OCI-LY1 (cell line): ENCODE measurements around the gene RGS7.
"Not testable (repeated sequence)": the region's sequence is repeated elsewhere in the genome, so short reads cannot be mapped to it uniquely, and the experiment has no call there.

Experiments used
- H2AFZ ChIP-seq: fragments of 200-600 bp; sonication (generic), shearing (Covaris generic); 2 replicates; pipeline ENCODE4 v1.6.0; 2014; ENCODE audit warnings: antibody characterized with exemption, mild to moderate bottlenecking, low read length
- H3F3A ChIP-seq: fragments of 200-600 bp; sonication (generic), shearing (Covaris generic); 2 replicates; pipeline ENCODE4 v1.6.0; 2014; ENCODE audit warnings: mild to moderate bottlenecking, antibody characterized with exemption, low read length, moderate library complexity; ENCODE audit not compliant: insufficient read depth
- H3K27ac ChIP-seq: fragments of 200-600 bp; sonication (generic); 2 replicates; pipeline ENCODE4 v1.5.1; 2014; ENCODE audit warnings: low read length, mixed run types, mild to moderate bottlenecking, low read depth; ENCODE audit not compliant: poor library complexity, severe bottlenecking
- H3K27me3 ChIP-seq: fragments of 200-600 bp; sonication (generic); 2 replicates; pipeline ENCODE4 v1.6.0; 2014; ENCODE audit warnings: antibody characterized with exemption, mild to moderate bottlenecking, low read length, moderate library complexity; ENCODE audit not compliant: insufficient read depth
- H3K36me3 ChIP-seq: fragments of 200-600 bp; sonication (generic); 2 replicates; pipeline ENCODE4 v1.6.1; 2014; ENCODE audit warnings: mild to moderate bottlenecking, antibody characterized with exemption, low read length, moderate library complexity, mixed read lengths; ENCODE audit not compliant: insufficient read depth
- H3K4me1 ChIP-seq: fragments of 200-600 bp; sonication (generic); 2 replicates; pipeline ENCODE4 v1.5.1; 2014; ENCODE audit warnings: mild to moderate bottlenecking, low read length, moderate library complexity; ENCODE audit not compliant: insufficient read depth, severe bottlenecking
- H3K4me2 ChIP-seq: fragments of 200-600 bp; sonication (generic), shearing (Covaris generic); 2 replicates; pipeline ENCODE4 v1.6.1; 2014; ENCODE audit warnings: low read length
- H3K4me3 ChIP-seq: fragments of 200-600 bp; sonication (generic); 2 replicates; pipeline ENCODE4 v1.5.1; 2014; ENCODE audit warnings: low read length, low read depth, mild to moderate bottlenecking, mixed read lengths; ENCODE audit not compliant: poor library complexity, severe bottlenecking
- H3K79me2 ChIP-seq: fragments of 200-600 bp; shearing (Covaris generic); 2 replicates; pipeline ENCODE4 v1.6.1; 2016; ENCODE audit warnings: mixed run types, low read length, mixed read lengths; ENCODE audit not compliant: insufficient read depth
- H3K9ac ChIP-seq: fragments of 200-600 bp; sonication (generic), shearing (Covaris generic); 2 replicates; pipeline ENCODE4 v1.6.1; 2014; ENCODE audit warnings: mild to moderate bottlenecking, low read length, mixed read lengths
- H3K9me2 ChIP-seq: fragments of 200-600 bp; sonication (generic), shearing (Covaris generic); 2 replicates; pipeline ENCODE4 v1.6.1; 2014; ENCODE audit warnings: low read depth, mild to moderate bottlenecking, low read length, mixed read lengths
- H3K9me3 ChIP-seq: fragments of 200-600 bp; shearing (Covaris generic); 2 replicates; pipeline ENCODE4 v1.6.1; 2014; ENCODE audit warnings: low read length, mixed read lengths
- H4K20me1 ChIP-seq: fragments of 200-600 bp; sonication (generic), shearing (Covaris generic); 2 replicates; pipeline ENCODE4 v1.6.0; 2016; ENCODE audit warnings: mild to moderate bottlenecking, low read length; ENCODE audit not compliant: insufficient read depth
- EZH2 ChIP-seq: fragments of 200-600 bp; sonication (generic), shearing (Covaris generic); IDR thresholded peaks from 2 replicates; pipeline ENCODE4 v1.8.0; 2017; ENCODE audit warnings: borderline replicate concordance, mixed run types, mild to moderate bottlenecking, antibody characterized with exemption, low read length, moderate library complexity, mixed read lengths
- TF ChIP-seq, protein P1 (sequence below): fragments of 200-600 bp; sonication (generic), shearing (Covaris generic); IDR thresholded peaks from 2 replicates; pipeline ENCODE4 v1.5.1; 2017; ENCODE audit warnings: mild to moderate bottlenecking, antibody characterized with exemption, low read length, moderate library complexity, mixed read lengths

Gene RGS7

DNA sequence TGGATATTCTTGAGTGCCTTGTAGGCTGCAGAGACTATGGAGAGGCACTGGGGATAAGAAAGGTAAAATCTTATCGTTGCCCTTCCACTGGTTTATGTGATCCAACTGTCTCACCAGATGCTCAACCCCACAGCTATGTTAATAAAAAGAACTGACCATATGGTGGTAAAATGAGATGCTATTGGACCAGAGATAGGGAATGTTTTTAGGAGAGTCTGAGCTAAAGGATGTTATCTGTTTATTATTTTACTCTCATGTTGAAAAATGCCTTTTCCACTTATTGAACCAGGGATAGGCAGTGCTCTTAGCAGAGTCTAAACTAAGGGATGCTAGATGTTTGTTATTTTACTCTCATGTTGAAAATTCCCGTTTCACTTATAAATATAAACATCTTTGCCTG lies 572.2 kb downstream of the RGS7 start:
- Histone ChIP-seq H4K20me1 (no peaks in the 10 kb centered on the region), H3K4me1 (no peaks in the 10 kb centered on the region), H2AFZ (no peak overlapping the region), H3F3A (no peaks in the 10 kb centered on the region), H3K27ac (no peak overlapping the region), H3K4me2 (no peak overlapping the region), H3K9me2 (no peaks in the 10 kb centered on the region), H3K9ac (no peak overlapping the region), H3K9me3 (no peaks in the 10 kb centered on the region), H3K36me3 (no peaks in the 10 kb centered on the region), H3K27me3 (no peaks in the 10 kb centered on the region), H3K4me3 (no peak overlapping the region), H3K79me2 (no peaks in the 10 kb centered on the region)
- TF ChIP-seq EZH2 = no peak
- TF ChIP-seq, protein P1, sequence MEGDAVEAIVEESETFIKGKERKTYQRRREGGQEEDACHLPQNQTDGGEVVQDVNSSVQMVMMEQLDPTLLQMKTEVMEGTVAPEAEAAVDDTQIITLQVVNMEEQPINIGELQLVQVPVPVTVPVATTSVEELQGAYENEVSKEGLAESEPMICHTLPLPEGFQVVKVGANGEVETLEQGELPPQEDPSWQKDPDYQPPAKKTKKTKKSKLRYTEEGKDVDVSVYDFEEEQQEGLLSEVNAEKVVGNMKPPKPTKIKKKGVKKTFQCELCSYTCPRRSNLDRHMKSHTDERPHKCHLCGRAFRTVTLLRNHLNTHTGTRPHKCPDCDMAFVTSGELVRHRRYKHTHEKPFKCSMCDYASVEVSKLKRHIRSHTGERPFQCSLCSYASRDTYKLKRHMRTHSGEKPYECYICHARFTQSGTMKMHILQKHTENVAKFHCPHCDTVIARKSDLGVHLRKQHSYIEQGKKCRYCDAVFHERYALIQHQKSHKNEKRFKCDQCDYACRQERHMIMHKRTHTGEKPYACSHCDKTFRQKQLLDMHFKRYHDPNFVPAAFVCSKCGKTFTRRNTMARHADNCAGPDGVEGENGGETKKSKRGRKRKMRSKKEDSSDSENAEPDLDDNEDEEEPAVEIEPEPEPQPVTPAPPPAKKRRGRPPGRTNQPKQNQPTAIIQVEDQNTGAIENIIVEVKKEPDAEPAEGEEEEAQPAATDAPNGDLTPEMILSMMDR = no peak

DNA sequence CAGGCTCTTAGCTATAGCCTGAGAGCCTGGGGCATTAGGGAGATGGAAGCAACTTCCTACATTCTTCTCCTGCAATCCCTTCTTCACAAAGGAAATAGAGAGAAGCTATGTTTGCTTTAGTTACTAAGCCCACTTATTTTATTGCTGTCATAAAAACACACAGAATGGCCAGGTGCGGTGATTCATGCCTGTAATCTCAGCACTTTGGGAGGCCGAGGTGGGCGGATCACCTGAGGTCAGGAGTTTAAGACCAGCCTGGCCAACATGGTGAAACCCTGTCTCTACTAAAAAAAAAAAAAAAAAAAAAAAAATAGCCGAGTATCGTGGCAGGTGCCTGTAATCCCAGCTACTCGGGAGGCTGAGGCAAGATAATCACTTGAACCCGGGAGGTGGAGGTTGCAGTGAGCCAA lies 573.3 kb downstream of the RGS7 start:
- not testable (repeated sequence) for H3K27me3 ChIP-seq, H3K9ac ChIP-seq, H2AFZ ChIP-seq, H3K4me2 ChIP-seq, H4K20me1 ChIP-seq, H3K36me3 ChIP-seq, H3K9me3 ChIP-seq, H3K4me3 ChIP-seq, H3K79me2 ChIP-seq, H3K27ac ChIP-seq, H3K4me1 ChIP-seq, H3F3A ChIP-seq, H3K9me2 ChIP-seq

DNA sequence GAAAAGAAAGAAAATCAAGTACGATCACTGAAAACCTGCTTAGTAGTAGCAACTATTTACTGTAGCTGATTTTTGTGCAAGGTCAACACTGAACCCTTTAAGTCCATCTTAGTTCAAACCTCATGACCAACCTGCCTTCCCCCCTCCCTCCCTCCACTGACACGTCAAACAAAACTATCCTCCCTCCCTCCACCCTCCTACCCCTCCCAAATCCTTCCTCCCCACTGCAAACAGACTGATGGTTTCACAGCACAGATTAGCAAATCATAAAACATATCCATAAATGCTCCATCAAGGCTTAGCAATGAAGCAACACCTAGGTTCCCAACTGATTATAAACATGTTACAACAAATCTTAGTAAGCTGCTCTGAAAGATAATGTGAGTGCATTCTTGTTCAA lies 580.8 kb downstream of the RGS7 start:
- H2AFZ ChIP-seq = no peak overlapping the region
- H4K20me1 ChIP-seq = no peaks in the 10 kb centered on the region
- H3K9ac ChIP-seq = no peak overlapping the region
- TF ChIP-seq, protein P1 = no peak
- no peak for TF ChIP-seq EZH2
- H3K79me2 ChIP-seq = no peaks in the 10 kb centered on the region
- H3K4me3 ChIP-seq = no peak overlapping the region
- no peaks in the 10 kb centered on the region for H3F3A ChIP-seq
- no peaks in the 10 kb centered on the region for H3K9me3 ChIP-seq
- no peak overlapping the region for H3K4me2 ChIP-seq
- H3K36me3 ChIP-seq = no peaks in the 10 kb centered on the region
- no peaks in the 10 kb centered on the region for H3K9me2 ChIP-seq
- H3K4me1 ChIP-seq = no peaks in the 10 kb centered on the region
- H3K27ac ChIP-seq = no peak overlapping the region
- H3K27me3 ChIP-seq = no peaks in the 10 kb centered on the region

DNA sequence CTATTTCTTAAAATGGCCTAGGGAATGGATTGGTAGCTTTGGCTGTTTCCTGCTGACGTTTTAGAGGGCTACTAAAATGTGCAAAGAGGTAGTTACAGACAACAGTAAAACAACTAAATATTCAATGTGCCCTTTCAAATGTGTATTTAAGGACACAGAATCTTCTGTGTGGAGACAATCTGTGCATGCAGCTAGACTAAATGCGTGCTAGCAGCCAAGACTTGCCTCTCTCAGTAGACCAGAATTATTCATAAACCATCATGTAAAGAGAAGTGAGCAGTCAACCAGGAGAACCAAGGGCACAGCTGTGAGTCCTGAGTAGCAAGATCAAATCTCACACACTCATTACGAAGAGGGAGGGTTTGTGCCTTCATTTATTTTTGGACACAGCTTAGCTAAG lies 584.9 kb downstream of the RGS7 start:
- Histone ChIP-seq H3K9ac (no peak overlapping the region), H3F3A (no peaks in the 10 kb centered on the region), H3K9me3 (no peaks in the 10 kb centered on the region), H3K27ac (no peak overlapping the region), H3K9me2 (no peaks in the 10 kb centered on the region), H3K79me2 (no peaks in the 10 kb centered on the region), H3K4me1 (no peaks in the 10 kb centered on the region), H4K20me1 (no peaks in the 10 kb centered on the region), H3K4me3 (no peak overlapping the region), H3K36me3 (no peaks in the 10 kb centered on the region), H2AFZ (no peak overlapping the region), H3K27me3 (no peaks in the 10 kb centered on the region), H3K4me2 (no peak overlapping the region)
- TF ChIP-seq EZH2 = no peak
- TF ChIP-seq, protein P1 = no peak
